WTC11 (cell line): ENCODE measurements around the gene KCNIP4.

Source experiments
- CBFB ChIP-seq: sonication (generic); formaldehyde crosslinking; IDR thresholded peaks from 2 replicates; pipeline ENCODE4 v1.8.1; 2022; ENCODE audit warnings: mild to moderate bottlenecking, low read depth, missing genetic modification reagents
- RELA ChIP-seq: sonication (generic); formaldehyde crosslinking; IDR thresholded peaks from 2 replicates; pipeline ENCODE4 v1.8.1; 2022; ENCODE audit warnings: missing genetic modification reagents, mild to moderate bottlenecking, borderline replicate concordance
- ZNF121 ChIP-seq: sonication (generic); formaldehyde crosslinking; IDR thresholded peaks from 2 replicates; pipeline ENCODE4 v1.8.0; 2023; ENCODE audit warnings: missing genetic modification reagents
- TF ChIP-seq, protein P1 (sequence below): fragments of 200-600 bp; IDR thresholded peaks from 2 replicates; pipeline ENCODE4 v1.8.0; 2022; ENCODE audit warnings: antibody characterized with exemption
- TF ChIP-seq, protein P2 (sequence below): sonication (generic); formaldehyde crosslinking; IDR thresholded peaks from 2 replicates; pipeline ENCODE4 v1.8.0; 2022; ENCODE audit warnings: mild to moderate bottlenecking, missing genetic modification reagents
- TF ChIP-seq, protein P3 (sequence below): sonication (generic); formaldehyde crosslinking; IDR thresholded peaks from 2 replicates; pipeline ENCODE4 v1.8.0; 2022; ENCODE audit warnings: mild to moderate bottlenecking, missing genetic modification reagents
- TF ChIP-seq, protein P4 (sequence below): sonication (generic); formaldehyde crosslinking; IDR thresholded peaks from 2 replicates; pipeline ENCODE4 v1.8.1; 2022; ENCODE audit warnings: missing genetic modification reagents, borderline replicate concordance

DNA sequence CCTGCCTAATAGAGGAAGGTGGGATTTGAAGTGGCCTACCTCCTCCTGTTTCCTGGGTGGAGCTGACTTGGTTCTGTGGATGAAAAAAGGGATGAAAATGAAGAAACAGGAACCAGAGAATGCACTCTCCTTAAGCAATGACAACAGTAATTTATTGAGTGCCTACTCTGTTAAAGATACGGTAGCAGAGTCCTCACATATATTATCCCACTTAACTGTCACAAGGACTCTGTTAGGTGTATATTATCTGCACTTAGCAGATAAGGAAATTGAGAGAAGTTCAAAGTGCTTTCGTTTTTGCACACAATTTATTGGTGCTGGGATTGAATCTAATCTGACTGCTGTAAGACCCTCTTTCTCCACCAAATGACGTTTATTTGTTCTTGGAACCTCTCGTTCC, 947.1 kb downstream of the KCNIP4 start:
- TF ChIP-seq CBFB (CRISPR knock-in tag), result no peak
- TF ChIP-seq, protein P1, sequence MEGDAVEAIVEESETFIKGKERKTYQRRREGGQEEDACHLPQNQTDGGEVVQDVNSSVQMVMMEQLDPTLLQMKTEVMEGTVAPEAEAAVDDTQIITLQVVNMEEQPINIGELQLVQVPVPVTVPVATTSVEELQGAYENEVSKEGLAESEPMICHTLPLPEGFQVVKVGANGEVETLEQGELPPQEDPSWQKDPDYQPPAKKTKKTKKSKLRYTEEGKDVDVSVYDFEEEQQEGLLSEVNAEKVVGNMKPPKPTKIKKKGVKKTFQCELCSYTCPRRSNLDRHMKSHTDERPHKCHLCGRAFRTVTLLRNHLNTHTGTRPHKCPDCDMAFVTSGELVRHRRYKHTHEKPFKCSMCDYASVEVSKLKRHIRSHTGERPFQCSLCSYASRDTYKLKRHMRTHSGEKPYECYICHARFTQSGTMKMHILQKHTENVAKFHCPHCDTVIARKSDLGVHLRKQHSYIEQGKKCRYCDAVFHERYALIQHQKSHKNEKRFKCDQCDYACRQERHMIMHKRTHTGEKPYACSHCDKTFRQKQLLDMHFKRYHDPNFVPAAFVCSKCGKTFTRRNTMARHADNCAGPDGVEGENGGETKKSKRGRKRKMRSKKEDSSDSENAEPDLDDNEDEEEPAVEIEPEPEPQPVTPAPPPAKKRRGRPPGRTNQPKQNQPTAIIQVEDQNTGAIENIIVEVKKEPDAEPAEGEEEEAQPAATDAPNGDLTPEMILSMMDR, result no peak
- no peak for TF ChIP-seq ZNF121 (CRISPR knock-in tag)
- TF ChIP-seq, protein P2, sequence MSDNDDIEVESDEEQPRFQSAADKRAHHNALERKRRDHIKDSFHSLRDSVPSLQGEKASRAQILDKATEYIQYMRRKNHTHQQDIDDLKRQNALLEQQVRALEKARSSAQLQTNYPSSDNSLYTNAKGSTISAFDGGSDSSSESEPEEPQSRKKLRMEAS (CRISPR knock-in tag), result no peak
- TF ChIP-seq, protein P3, sequence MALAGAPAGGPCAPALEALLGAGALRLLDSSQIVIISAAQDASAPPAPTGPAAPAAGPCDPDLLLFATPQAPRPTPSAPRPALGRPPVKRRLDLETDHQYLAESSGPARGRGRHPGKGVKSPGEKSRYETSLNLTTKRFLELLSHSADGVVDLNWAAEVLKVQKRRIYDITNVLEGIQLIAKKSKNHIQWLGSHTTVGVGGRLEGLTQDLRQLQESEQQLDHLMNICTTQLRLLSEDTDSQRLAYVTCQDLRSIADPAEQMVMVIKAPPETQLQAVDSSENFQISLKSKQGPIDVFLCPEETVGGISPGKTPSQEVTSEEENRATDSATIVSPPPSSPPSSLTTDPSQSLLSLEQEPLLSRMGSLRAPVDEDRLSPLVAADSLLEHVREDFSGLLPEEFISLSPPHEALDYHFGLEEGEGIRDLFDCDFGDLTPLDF, result no peak
- TF ChIP-seq, protein P4, sequence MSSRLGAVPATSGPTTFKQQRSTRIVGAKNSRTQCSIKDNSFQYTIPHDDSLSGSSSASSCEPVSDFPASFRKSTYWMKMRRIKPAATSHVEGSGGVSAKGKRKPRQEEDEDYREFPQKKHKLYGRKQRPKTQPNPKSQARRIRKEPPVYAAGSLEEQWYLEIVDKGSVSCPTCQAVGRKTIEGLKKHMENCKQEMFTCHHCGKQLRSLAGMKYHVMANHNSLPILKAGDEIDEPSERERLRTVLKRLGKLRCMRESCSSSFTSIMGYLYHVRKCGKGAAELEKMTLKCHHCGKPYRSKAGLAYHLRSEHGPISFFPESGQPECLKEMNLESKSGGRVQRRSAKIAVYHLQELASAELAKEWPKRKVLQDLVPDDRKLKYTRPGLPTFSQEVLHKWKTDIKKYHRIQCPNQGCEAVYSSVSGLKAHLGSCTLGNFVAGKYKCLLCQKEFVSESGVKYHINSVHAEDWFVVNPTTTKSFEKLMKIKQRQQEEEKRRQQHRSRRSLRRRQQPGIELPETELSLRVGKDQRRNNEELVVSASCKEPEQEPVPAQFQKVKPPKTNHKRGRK, result no peak
- TF ChIP-seq RELA, result no peak
